GM19455 (cell line): ENCODE data around the gene NLRP9.

ENCODE experiments used
- ATAC-seq: cut with Tn5 transposase; IDR thresholded peaks from one replicate; pipeline ENCODE4 v1.9.1; 2021; ENCODE audit not compliant: unreplicated experiment

Gene NLRP9

DNA sequence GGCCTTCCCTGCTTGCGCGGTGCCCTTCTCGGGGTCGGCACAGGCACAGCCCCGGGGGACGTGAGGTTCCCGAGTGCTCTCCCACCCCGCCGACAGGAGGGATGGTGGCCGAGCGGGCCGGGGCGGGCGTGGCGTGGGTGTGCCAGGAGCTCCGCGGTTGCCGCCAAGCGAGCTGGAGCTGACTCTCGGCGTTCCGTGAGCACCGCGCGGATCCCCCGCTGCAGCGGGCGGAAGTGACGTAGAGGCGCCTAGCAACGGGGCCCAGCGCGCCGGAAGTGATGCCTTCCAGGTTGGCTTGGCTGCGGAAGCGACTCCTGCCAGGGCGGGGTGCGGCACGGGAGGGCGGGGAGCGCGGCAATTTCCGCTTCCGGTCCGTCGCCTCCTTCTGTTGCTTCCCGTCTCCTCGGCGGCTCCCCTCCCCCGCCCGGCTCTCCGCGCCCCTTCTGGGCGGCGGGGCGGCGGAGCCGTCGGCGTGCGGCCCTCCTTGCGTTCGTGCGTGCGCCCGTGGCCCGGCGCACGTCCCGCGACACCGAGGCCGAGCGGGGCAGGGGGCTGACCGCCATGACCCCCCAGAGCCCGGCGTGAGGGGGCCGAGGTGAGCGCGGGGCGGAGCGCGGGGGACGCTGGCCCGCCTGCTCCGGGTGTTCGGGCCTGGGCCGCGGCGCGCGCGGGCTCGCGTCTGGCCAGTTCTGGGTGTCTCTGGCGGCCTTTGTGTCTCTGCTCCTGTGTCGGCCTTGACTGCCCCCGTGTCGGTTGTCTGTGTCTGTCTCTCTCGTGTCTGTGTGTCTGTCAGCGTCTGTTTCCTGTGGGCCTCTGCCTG, 63.2 kb downstream of the NLRP9 start, which contains the start of gene EPN1:
EPN1 (plus strand) TSS at position 386 of the 820 bp plus-strand sequence. CDS start 3,402 bp downstream, outside the sequence.
- ATAC-seq, result peak; percentile 52

DNA sequence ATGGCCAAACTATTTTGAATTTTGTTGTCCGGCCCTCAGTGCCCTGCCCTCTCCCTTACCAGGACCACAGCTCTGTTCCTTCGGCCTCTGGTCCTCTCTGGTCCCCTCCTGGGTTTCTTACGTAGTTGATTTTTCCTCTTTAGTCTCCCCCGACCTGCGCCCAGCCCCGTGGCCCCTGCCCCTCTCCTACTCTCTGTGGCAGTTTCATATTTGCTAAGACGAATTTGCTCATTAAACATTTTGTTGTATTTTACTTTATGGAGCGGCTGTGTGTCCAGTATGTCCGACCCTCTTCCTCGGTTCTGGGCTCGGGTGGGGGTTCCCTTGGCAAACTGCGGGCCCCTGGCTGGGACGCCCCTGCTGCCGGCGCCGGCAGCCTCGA, 63.8 kb downstream of the NLRP9 start:
- no peak for ATAC-seq

DNA sequence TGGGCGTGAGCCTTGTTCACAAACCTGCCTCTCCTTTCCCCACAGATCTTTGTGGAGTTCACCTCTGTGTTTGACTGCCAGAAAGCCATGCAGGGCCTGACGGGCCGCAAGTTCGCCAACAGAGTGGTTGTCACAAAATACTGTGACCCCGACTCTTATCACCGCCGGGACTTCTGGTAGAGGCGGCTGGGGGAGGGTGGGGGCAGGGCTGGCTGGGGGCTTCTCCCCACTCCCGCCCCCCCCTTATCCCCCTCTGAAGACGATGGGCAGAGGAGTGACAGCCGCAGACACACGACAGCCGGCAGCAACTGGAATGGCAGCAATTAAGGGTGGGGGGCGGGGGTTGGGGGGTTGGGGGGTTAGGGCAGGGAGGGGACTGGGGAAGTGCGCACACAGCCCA, 64.3 kb downstream of the NLRP9 start:
- ATAC-seq, result no peak

DNA sequence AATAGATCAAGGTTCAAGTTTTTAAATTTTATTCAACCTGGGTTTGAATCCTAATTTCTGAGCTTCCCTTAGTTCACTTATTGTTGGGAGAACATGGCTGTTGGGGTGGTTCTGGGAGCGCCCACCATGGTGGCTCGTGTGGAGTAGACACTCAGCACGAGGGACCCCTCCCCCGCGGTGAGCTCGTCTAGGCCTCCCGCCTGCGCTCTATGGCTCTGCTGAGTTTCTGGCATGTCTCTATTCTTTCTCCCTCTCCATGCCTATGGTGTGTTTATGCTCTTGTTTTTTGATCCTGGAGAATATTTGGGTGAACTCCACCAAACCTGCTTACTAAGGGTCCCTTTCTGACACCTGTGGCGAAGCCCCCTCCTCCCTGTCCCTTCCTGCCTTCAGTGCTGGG, 64.7 kb downstream of the NLRP9 start:
- no peak for ATAC-seq

DNA sequence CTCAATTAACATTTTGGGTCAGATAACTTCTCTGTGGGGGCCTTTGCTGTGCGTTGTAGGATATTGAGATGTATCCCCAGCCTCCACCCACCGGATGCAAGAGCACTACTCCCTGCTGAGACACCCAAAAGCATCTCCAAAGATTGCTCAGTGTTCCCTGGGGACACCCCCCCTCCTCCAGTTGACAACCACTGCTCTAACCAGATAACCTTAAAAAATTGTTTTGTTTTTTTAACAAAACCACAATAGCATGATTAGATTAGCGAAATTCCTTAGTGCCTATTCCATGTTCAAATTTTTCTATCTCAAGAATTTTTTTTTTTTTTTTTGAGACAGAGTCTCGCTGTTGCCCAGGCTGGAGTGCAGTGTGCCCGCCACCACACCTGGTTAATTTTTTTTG, 65.8 kb downstream of the NLRP9 start:
- no peak for ATAC-seq

DNA sequence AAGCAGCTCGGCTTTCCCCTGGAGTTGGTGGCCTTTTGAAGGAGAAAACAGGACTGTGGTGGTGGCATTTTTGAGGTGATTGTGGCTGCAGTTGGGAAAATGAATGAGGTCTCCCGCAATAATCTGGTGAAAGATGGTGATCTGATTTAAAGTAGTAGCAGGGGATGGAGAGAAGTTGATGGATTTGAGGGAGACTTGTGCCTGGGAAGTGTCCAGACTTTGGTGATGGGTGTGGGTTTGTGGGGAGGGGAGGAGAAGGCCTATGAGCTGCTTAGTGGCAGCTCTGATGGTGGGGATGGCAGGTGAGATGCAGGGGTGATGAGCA, 67.2 kb downstream of the NLRP9 start:
- ATAC-seq, result no peak

DNA sequence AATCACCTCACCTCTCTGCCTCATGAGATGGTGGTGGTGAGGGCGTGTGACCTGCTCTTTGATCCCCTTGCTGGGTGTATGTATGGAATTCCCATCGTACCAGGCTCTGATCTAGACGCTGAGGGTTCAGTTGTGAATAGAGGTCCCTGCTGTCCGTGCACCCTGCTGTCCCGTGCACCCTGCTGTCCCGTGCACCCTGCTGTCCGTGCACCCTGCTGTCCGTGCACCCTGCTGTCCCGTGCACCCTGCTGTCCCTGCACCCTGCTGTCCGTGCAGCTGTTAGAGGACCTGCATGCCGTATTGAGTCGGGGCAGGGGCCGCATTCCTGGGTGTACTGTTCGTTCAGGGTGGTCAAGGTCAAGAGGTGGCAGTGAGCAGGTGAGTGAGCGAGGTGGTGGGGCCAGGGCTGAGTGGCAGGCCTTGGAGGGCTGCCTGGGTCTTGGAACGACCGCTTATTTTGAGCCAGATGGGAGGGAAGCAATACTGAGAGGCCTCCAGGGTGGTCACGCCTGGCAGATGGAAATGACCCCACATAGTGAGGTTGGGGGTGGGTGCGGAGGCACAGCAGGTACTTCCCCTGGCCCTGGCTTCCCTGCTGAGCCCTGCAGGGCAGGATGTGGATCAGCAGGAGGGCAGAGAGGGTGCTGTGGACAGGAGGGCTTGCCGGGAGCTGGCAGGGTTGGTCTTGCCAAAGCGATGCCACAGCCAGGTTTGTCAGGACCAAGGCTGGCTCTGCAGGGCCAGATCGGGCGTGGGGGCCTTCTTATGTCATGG, 67.7 kb downstream of the NLRP9 start:
- ATAC-seq, result no peak

DNA sequence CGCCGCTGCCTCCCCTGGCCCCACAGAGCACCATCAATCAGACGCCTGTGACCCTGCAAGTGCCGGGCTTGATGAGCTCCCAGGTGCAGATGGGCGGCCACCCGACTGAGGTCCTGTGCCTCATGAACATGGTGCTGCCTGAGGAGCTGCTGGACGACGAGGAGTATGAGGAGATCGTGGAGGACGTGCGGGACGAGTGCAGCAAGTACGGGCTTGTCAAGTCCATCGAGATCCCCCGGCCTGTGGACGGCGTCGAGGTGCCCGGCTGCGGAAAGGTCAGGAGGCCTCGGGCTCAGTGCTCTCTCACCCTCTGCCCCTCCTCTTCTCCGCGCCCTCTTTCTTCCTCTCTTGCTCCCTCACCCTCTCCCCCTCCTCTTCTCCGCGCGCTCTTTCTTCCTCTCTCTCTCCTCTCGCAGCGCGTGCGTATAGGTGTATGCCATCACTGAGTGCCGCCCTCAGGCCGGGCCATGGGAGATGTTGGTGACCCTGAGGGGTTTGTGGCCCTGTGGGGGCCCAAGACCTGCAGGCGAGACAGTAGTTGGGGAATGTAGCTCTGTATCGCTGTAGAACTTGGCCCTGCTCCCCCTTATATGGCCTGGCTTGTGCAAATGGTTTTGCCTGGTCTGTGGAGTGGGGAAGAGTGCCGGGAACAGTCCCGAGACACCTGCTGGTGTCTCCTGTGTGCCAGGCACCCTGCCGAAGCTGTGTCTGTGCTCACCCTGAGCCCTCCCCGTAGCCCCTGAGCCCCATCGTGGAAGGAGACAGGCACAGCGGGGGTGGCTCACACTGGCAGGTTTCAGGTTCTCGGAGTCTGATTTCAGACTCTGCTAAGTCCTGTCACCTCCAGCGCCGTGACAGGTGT, 68.6 kb downstream of the NLRP9 start:
- ATAC-seq, result no peak

DNA sequence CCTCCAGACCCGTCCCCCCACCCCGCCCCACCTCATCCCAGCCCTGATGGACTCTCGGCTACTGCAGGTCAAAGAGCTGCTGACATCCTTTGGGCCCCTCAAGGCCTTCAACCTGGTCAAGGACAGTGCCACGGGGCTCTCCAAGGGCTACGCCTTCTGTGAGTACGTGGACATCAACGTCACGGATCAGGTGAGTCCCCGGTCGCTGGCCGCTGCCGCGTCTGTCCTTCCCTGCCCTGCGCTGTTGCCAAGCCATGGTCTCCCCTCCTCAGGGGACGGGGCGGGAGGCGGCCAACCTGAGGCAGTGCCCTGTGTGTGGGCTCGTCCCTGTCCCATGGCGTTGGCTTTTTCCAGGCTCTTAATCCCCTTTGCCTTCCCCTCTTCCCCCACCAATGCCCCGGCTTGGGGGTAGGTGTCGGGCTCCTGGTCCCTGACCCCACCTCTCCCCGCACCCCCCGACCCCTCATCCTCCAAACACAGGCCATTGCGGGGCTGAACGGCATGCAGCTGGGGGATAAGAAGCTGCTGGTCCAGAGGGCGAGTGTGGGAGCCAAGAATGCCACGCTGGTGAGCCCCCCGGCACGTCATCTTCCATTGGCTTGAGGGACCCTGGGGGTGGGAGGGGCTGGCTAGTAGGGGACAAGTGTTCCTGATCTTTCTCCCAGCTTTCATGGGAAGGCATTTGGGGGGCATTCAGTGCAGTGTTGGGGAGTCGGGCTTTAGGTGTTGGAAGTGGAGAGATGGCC, 69.4 kb downstream of the NLRP9 start:
- ATAC-seq, result no peak

DNA sequence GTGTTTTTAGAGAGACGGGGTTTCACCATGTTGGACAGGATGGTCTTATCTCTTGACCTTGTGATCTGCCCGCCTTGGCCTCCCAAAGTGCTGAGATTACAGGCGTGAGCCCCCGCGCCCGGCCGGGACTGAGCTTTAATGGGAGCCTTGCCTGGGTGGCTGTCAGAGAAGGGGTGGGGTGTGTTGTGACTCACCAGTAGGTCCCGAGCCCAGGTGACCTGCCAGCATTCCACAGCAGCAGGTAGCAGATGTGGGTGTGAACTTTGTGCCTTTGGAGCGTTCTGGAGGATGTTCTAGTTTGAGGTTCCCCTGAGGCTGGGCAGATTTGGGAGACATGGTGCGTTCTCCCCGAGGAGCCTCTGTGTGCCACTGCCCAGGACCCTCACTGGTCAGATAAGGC, 70.2 kb downstream of the NLRP9 start:
- no peak for ATAC-seq

DNA sequence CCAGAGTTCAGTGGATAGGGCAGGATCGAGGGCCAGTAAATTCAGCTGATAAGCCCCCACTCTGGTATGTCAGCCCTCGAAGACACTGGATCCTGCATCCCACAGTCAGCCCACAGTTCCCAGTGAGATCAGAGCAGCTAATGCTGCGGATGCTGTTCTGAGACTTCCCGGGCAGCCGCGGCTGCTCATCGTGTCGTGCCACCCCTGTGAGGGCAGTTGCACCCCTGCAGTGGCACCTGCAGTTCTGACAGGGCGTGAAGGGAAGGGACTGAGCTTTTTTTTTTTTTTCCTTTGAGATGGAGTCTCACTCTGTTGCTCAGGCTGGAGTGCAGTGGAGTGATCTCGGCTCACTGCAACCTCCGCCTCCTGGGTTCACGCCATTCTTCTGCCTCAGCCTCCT, 70.7 kb downstream of the NLRP9 start:
- no peak for ATAC-seq

DNA sequence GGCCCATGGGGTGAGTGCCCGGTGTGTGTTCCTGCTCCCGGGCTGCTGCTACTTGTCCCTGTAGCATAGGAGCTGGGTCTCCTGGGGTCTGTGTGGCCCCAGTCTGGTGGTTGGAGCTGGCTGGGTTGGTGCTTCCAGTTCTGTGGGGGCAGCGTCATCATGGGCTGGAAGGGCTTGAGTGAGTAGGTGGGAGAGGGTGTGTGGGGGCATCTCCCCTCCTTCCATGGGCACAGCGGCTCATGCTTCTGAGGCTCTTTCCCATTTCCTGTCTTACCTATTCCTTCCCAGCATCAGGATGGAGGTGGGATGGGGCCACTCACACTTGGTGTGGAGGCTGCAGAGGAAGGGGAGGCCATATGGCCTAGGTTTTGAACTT, 71.2 kb downstream of the NLRP9 start:
- no peak for ATAC-seq

DNA sequence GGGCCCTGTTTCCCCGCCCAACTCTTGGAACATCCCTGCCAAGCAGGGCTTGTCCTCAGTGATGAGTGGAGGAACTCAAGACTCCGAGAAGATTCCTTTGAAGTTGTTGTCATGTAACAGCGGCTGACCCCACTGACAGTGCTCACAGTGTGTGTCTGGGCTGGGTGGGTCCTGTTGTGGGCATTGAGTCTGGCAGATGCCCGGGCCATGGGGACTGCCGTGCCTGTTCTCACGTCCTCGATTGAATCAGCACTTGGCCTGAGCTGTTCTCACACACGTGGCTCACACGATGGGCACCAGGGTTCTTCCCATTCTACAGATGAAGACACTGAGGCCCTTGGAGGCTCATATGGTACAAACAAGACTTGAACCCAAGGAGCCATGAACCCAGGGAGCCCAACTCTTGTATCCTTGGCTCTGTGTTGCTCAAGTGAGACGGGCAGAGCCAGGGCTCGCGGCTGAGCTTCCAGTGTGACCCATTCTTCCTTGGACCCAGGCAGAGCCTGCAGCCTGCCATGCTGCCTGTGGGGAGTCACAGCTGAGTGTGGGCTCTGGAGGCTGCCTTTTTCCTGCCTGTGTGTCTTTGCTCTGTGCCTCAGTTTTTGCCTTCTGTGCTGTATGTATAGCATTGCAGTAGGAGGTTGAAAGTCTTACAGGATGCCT, 71.7 kb downstream of the NLRP9 start:
- no peak for ATAC-seq

DNA sequence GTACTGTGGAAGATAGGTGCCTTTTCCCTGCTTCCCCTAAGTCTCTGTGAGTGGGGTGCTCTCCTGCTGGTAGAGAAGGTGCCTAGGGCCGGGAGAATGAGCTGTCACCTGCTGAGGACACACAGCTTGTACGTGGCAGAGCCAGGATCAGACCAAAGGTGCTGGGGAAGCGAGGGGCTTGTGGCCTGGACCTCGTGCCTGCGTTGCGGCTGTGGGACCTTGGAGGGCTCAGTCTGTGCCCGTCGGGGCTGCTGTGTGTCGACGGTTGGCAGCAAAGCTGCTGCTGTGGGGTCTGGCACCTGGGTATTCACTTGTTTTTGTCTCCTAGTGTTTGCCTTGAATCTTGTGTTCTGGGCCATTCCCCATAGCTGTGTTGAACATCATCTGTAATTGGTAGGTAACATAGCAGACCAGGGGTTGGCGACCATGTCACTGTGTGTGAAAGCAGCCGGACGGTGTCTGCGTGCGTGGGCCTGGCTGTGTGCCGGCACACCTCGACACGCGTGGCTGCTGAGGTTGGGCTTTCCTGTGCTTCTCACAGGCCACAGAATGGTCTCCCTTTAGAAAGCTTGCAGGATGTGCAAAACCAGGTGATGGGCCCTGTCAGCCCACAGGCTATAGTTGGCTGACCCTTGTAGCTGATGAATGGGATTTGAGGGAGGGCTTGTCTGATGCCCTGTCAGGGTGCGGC, 74.2 kb downstream of the NLRP9 start:
- no peak for ATAC-seq

DNA sequence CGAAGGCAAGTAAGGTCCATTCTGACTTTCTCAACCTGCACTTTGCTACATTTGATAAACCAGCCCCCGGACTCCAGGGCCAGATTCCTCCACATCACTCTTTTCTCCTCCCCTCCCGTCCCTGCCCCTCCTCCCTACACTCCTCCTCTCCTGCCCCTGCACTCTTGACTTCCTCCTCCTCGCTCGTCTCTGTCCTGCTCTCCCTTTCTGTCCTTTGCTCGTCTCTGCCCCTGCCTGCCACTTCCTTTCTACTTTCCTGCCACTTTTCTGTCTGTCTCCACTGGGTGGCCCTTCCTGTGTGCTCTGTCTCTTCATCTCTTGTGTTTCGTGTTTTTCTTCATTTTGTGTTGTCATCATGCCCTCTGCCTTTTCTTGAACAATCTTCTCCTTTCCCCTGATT, 76.4 kb downstream of the NLRP9 start:
- no peak for ATAC-seq

DNA sequence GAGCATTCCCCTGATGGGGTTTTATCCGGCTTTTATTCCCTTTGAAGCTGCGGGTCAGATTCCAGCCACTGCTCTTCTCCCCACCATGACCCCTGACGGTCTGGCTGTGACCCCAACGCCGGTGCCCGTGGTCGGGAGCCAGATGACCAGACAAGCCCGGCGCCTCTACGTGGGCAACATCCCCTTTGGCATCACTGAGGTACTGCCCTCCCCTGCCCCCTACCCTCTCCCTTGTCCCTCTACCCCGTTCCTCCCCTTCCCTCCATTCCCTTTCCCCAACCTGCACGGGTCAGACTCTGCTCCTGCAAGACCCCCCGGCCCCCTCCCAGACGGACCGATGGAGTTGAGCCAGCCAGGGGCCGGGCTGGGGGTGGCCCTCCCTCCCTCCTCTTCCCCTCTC, 77.2 kb downstream of the NLRP9 start:
- no peak for ATAC-seq

DNA sequence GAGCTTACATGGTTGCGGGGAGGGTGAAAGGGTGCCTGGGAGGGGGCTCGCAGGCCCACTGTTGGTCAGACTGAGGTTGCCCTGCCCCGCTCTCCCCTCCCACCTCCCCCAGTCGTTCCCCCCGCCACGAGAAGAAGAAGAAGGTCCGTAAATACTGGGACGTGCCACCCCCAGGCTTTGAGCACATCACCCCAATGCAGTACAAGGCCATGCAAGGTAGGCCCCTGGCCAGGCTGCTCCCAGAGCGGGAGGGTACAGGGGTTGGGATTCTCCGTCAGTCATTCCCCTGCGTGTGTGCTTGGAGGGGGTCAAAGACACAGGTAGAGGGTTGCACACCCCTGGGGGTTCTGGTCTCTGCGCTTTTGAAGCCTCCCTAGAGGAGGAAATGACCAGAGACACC, 77.8 kb downstream of the NLRP9 start:
- no peak for ATAC-seq

DNA sequence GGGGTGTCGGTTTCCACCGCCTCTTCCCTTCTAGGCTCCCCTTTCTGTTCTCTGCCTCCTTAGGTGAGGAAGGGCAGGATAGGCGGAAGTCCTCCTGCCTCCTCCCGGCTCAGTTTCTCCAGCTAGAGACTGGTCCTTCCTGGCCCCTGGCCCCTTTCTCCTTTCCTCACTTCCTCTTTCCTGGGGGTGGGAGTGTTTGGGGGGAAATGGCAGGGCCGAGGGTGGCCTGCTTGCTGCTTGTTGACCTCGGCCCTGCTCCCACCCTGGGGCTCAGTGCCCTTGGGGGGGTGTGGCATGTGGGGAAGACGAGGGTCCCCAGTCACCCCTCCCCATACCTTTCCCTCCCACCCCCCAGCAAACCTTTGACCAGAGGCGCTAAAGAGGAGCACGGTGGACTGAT, 78.4 kb downstream of the NLRP9 start:
- no peak for ATAC-seq

DNA sequence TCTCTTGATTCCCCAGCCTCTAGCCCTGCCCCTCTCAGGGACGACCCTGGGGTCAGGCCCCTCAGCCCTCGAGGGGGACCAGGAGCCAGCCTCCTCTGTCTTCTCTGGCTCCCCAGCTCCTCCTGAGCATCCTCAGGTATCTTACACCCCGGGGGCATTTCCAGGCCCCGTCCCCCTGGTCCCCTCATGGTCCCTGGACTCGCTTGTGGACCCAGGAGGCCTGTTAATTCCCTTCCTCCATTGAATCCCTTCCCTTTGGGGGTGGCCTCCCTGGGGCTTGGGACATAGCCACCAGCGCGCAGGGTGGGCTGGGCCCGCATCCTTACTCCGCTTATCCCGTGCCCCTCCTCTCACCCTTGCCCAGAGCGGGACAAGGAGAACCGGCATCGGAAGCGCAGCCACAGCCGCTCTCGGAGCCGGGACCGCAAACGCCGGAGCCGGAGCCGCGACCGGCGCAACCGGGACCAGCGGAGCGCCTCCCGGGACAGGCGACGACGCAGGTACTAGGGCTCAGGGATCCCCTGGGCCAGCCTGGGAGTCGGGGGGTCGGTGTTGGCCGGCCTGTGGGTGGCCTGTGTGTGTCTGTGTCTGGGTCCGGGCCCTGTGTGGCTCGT, 79.2 kb downstream of the NLRP9 start:
- ATAC-seq, result no peak
